ENCODE data around the gene FAM170A.

Gene FAM170A

GRCh38 chr5:119626086-119626485, 3.3 kb upstream of the FAM170A start:
- DNase-seq (ENCODE audit: insufficient read length, low spot score): no peak
- TF ChIP-seq CTCF (IDR thresholded peaks at IDR 0.05; ENCODE audit: insufficient read depth, missing control alignments): no peak
- no peak for FAIRE-seq

- TF ChIP-seq CTCF (IDR thresholded peaks at IDR 0.05; ENCODE audit: insufficient read depth, missing control alignments): no peak
- no peak for DNase-seq (ENCODE audit: insufficient read length, low spot score)
- FAIRE-seq: no peak
Observed at GRCh38 chr5:119630752-119631440, 1.5 kb downstream of the FAM170A start.

- DNase-seq (ENCODE audit: insufficient read length, low spot score): no peak
- FAIRE-seq: no peak
- no peak for TF ChIP-seq CTCF (IDR thresholded peaks at IDR 0.05; ENCODE audit: insufficient read depth, missing control alignments)
Observed at GRCh38 chr5:119631660-119632059, 2.3 kb downstream of the FAM170A start.

GRCh38 chr5:119651486-119651885, 22.1 kb downstream of the FAM170A start:
- no peak for DNase-seq (ENCODE audit: insufficient read length, low spot score)
- no peak for TF ChIP-seq CTCF (IDR thresholded peaks at IDR 0.05; ENCODE audit: insufficient read depth, missing control alignments)
- no peak for FAIRE-seq

- no peak for TF ChIP-seq CTCF (IDR thresholded peaks at IDR 0.05; ENCODE audit: insufficient read depth, missing control alignments)
- FAIRE-seq: no peak
- DNase-seq (ENCODE audit: insufficient read length, low spot score): no peak
Observed at GRCh38 chr5:119655061-119655460, 25.7 kb downstream of the FAM170A start.

- no peak for TF ChIP-seq CTCF (IDR thresholded peaks at IDR 0.05; ENCODE audit: insufficient read depth, missing control alignments)
- no peak for DNase-seq (ENCODE audit: insufficient read length, low spot score)
- FAIRE-seq: no peak
Observed at GRCh38 chr5:119656023-119656422, 26.7 kb downstream of the FAM170A start.

- no peak for FAIRE-seq
- no peak for DNase-seq (ENCODE audit: insufficient read length, low spot score)
- no peak for TF ChIP-seq CTCF (IDR thresholded peaks at IDR 0.05; ENCODE audit: insufficient read depth, missing control alignments)
Observed at GRCh38 chr5:119666542-119666941, 37.2 kb downstream of the FAM170A start.

All from D721Med (cell line).